ENCODE results near the gene RUNX3.
A peak's percentile ranks its signal among the peaks of the same experiment; 100 is the strongest.

Gene RUNX3

GRCh38 chr1:24878775-24879742, 51.0 kb downstream of the RUNX3 start (continued):
- no peak for TF ChIP-seq GLI4 (tag by site-specific recombination; IDR thresholded peaks at IDR 0.05)

GRCh38 chr1:24878045-24878444, 52.0 kb downstream of the RUNX3 start:
- Histone ChIP-seq H3K36me3 (ENCODE audit: control insufficient read depth in 2 of 2, insufficient read depth in 1 of 2, low read length in 2 of 2) (no peaks in the 10 kb centered on the region), H3K4me1 (ENCODE audit: control insufficient read depth, insufficient read depth, low read length) (no peaks in the 10 kb centered on the region), H3K4me3 (ENCODE audit: low read depth, low read length) (no peak overlapping the region), H3K9me3 (ENCODE audit: control insufficient read depth, insufficient read depth, low read depth, low read length) (no peaks in the 10 kb centered on the region; the same call in 1 of the 2 replicates), H3K27ac (ENCODE audit: extremely low read depth, low read depth, low read length) (no peak overlapping the region)
- no peak for TF ChIP-seq ZNF623 (tag by site-specific recombination; IDR thresholded peaks at IDR 0.05)
- no peak for TF ChIP-seq ZNF513 (tag by site-specific recombination; IDR thresholded peaks at IDR 0.05)
- POLR2A ChIA-PET, result no interaction called here
- CTCF ChIA-PET, result interaction anchor here (1.0 to 3.2 kb wide), 3 partner anchors 21 to 676 kb away, joined by 3 to 10 read pairs (median 3); no protein-coding TSS in a partner anchor

GRCh38 chr1:24875991-24876506, 54.0 kb downstream of the RUNX3 start:
- ChIA-PET CTCF (interaction anchor here (1.8 kb wide), 1 partner anchor 22 kb away, joined by 6 read pairs; no protein-coding TSS in a partner anchor), POLR2A (no interaction called here)
- Histone ChIP-seq H3K4me1 (ENCODE audit: control insufficient read depth, insufficient read depth, low read length) (no peaks in the 10 kb centered on the region), H3K4me3 (ENCODE audit: low read depth, low read length) (no peak overlapping the region), H3K27ac (ENCODE audit: extremely low read depth, low read depth, low read length) (no peak overlapping the region), H3K36me3 (ENCODE audit: control insufficient read depth in 2 of 2, insufficient read depth in 1 of 2, low read length in 2 of 2) (no peaks in the 10 kb centered on the region), H3K9me3 (ENCODE audit: control insufficient read depth, insufficient read depth, low read depth, low read length) (no peaks in the 10 kb centered on the region)
- no peak for TF ChIP-seq ZNF776 (tag by site-specific recombination; IDR thresholded peaks at IDR 0.05; ENCODE audit: borderline replicate concordance)
- peak; percentile 69; the same call in 1 of the 2 replicates for TF ChIP-seq KLF1 (tag by site-specific recombination; IDR thresholded peaks at IDR 0.05)
- no peak for TF ChIP-seq ZNF530 (tag by site-specific recombination; IDR thresholded peaks at IDR 0.05; ENCODE audit: low read depth)
- no peak for TF ChIP-seq ZNF658 (tag by site-specific recombination; IDR thresholded peaks at IDR 0.05)
- TF ChIP-seq PRDM10 (tag by site-specific recombination; IDR thresholded peaks at IDR 0.05), result peak; percentile 92
- no peak for TF ChIP-seq PBX3 (CRISPR knock-in tag; IDR thresholded peaks at IDR 0.05)
- no peak for TF ChIP-seq ZNF404 (tag by site-specific recombination; IDR thresholded peaks at IDR 0.05)
- TF ChIP-seq ZNF792 (tag by site-specific recombination; IDR thresholded peaks at IDR 0.05), result no peak
- TF ChIP-seq KLF7 (tag by site-specific recombination; IDR thresholded peaks at IDR 0.05; ENCODE audit: borderline replicate concordance), result no peak

Measured in HEK293 (cell line).